NCI-H2029 treated with DMSO at 0.1 percent for 48 hours (cell line): ENCODE measurements around the gene DAD1.
A peak's percentile ranks its signal among the peaks of the same experiment; 100 is the strongest.
"Not testable (repeated sequence)": the region's sequence is repeated elsewhere in the genome, so short reads cannot be mapped to it uniquely, and the experiment has no call there.

Source experiments
- DNase-seq: peaks from one replicate; lab custom pipeline; 2025; lab: John Stamatoyannopoulos, UW

Gene DAD1

DNA sequence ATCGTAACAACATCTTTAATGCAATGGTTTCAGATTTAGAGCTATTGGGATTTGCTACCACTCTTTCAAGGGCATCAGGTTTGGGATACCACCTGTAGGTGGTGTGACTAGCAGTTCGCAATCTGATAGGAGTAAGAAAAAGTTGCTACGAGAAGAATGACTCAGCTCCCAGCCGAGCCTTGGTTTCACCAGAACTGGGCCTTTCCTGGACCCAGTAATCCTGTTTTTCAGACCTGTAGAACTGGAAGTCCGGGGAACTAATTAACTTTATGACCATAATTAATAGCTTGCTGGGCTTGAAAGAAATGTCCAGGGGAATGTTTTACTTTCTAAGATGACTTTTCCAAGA lies 9.8 kb upstream of the DAD1 start:
- no peak for DNase-seq

DNA sequence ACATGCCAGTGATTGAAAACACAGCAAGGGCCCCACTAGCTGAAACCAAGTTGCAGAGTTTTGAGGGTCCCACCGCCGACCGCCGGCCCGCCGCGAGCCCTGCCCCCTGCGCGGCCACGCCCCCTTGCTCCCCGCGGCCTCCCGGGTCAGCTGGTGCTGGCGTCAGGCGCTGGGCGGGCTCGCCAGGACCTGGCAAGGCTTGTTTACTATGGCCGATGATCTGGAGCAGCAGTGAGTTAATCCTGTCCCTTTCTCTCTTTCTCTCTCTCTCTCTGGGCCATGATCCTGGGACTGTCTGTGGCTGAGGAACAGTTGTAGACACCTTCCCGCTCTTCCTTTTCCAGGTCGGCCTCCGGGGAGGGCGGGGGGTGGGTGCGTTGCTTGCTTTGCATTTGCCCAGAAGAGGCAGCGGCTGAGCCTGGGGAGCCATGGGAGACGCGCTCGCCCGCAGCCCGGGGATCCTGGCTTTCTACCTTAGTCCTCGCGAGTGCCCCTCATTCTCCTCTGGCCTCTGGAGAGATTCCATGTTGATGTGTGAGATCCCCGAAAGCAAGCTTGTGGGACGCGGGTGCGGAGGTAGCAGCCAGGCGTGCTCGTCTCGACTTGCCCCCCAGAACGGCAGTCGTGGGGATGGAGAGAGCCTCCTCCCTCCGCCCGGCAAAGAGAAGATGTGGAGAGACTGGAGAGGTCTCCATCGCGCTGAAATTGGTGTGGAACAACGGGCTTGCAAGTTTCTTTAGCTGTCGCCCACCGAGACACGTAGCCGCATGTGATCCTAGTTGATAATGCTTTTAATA lies 9.3 kb upstream of the DAD1 start, which contains the start of gene ABHD4:
ABHD4 (plus strand) TSS at position 202 of the 797 bp plus-strand sequence; CDS start at position 209, 7 bp downstream.
- DNase-seq, result peak; percentile 7

DNA sequence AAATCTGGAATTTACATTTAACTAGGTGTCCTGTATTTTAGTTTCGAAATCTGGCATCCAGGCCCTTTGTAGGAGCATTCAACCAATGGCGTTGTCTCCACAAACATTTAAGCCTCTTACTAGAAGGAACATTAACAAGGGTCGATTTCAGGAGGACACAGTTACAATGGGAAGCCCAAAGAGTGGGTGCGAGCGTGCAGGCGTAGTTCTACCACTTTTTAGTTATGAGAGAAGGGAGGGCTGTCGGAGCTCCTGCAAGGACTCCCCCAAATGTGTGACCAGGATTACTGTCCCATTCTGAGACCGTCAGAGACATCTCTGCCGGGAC lies 8.7 kb upstream of the DAD1 start:
- DNase-seq, result no peak

DNA sequence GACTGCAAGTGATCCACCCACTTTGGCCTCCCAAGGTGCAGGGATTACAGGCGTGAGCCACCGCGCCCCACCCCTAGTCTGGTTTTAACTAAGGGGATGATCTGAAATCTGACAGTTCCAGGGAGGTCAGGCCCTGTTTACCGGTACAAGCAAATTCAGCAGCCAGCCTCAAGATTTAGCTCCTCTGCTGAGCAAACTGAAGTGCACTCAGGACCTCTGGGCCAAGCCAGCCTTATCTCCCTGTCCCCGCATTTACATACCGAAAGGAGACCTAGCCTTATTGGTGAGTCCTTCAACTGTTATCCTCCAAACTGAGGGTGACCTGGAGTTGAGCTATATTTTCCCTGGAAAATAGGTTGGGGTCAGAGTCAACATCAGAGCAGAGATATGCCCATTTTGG lies 8.2 kb upstream of the DAD1 start:
- no peak for DNase-seq

DNA sequence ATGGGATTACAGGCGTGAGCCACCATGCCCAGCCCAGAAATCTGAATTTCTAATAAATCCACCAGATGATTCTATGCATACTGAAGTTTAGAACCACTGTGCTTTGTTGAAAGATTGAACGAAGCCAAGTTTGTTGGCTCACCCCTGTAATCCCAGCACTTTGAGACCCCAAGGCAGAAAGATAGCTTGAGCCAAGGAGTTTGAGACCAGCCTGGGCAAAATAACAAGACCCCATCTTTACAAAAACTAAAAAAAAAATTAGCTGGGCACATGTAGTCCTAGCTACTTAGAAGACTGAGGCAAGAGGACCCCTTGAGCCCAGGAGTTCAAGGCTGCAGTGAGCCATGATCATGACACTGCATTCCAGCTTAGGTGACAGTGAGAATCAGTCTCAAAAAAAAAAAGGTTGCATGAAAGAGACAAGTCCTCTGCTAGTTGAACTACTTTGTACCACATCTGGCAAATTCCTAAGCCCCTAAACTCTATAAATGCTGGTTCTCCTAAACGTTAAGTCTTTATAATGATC lies 7.4 kb upstream of the DAD1 start:
- no peak for DNase-seq

DNA sequence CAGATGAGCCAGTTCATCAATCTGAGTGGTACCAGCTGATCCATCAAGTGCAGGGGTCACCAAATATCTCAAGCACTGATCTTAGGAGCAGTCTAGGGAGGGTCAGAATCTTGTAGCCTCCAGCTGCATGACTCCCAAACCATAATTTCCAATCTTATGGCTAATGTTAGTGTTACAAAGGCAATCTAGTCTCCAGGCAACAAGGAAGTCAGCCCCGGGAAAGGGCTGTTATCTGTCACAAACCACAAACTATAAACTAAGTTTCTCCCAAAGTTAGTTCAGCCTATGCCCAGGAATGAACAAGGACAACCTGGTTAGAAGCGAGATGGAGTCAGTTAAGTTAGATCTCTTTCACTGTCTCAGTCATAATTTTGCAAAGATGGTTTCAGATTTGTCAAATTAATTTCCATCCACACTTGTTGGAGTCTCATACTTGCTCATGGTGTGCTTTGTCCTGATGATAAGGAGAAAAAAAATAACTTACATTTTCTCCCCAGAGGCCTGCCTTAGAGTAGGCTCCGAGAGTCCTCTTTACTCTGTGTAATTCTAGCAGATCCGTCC lies 5.2 kb upstream of the DAD1 start:
- no peak for DNase-seq

DNA sequence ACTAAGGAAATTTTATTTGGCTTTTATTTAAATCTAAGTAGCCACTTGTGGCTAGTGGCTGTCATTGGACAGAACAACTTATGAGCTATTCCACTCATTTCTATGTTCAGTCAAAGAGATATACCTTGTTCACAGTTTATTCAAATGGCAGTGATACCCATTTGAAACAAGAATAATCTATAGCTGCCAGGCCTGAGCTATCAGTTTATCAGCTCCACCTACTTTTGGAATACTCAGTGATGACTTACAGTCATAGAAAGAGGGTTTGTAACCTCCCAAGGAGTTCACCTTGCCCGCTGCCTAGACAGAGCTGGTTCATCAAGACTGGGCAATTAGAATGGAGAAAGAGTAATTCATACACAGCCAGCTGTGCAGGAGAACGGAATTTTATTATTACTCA lies 4.6 kb upstream of the DAD1 start:
- DNase-seq, result no peak

DNA sequence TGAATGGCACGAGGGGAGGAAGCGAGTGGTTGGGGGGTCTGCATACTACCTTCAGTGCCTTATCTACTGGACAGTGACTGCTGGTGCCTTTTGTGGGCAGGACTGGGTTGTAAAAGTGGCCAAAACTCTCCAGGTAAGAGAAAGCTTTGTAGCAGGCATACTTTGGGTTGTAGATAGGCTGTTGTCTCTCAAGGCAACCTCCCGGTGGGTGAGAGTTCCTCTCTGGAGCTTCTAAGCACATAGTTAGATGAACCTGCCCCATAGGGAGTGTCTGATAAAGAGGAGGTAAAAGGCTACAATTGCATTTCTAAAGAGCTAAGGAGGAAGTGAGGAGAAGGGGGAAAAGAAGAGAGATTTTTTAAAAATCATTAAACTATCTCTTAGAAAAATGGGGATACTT lies 4.2 kb upstream of the DAD1 start:
- DNase-seq, result no peak

DNA sequence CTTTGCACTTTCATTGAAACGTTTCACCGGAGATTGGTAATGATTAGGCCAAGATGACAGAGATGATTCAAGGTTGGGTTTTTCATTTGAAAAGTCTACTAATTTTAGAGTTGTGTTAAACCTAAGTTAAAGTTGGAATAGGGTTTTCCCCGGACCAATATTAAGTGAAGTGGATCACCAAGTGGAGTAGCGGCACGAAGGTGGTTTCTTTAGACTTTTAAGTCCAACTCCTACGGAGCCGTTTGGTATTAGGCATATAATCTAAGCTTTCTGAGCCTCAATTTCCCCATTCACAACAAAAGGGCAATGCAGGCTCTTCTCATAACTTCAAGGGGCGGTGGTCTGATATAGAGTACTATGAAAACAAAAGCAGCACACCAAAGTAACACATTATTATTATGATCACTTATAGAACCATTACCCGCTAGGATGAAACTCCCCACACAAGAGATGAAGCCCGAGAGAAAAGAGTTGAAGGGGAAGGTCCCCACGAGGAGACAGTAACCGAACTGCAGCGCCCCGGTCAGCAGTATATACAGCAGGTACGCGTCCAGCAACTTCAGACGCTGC lies 413 bp downstream of the DAD1 start:
- DNase-seq, result no peak

DNA sequence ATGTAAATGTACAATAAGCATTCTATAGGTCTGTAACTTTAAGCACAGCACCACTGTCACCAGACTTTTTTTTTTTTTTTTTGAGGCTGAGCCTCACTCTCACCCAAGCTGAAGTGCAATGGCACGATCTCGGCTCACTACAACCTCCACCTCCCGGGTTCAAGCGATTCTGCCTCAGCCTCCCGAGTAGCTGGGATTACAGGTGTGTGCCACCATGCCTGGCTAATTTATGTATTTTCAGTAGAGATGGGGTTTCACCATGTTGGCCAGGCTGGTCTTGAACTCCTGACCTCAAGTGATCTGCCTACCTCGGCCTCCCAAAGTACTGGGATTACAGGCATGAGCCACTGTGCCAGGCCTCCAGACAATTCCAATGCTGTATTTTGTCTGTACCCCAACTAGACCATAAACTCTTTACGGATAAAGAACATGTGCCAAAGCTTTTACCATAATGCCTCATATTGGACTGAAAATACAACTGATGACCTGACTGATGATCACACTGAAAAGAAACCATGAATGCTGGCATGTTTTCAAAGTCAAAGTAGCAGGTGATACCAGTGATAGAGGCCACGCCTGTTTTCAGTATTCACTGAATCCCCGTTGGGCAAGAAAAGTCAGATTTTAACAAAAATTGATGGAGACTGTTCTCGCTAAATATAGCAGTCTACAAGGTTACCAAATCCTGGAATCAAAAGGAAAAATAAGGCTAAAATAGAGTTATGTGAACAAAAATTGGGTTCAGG lies 1.2 kb downstream of the DAD1 start:
- DNase-seq, result not testable (repeated sequence)

DNA sequence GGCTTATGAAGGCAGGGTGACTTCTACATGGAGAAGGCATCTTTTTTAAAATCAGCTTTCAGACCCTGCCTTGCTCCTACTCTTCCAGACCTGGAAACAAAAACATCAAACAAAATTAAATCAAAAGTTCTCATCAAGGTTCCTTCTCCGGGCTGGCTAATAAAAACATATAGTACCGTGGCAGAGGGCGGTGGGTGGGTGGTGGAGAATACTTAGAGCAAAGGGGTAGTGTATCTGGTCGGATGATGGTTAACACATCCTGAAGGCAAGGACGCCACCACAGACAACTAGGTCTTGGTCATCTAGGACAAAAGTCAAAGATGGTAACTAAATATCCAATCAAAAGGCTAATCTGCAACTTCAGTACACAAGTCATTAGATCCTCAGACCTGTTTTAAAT lies 1.8 kb downstream of the DAD1 start:
- no peak for DNase-seq

DNA sequence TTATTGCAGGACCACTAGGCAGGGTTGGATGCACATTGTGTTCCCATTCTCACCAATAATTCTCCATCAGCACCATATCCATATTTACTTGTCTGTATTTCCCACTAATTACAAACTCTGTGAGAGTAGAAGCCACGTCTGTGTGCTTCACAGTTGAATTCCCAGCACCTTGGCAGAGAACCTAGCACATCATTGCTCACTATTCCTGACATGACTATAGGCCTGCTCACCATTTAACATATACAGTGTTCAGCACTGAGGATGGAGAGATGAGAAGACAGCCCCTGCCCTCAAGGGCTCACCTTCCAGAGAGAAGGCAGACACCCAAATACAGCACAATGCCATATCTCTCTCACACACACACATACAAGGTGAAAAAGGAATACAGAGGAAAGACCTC lies 5.0 kb downstream of the DAD1 start:
- DNase-seq, result no peak

DNA sequence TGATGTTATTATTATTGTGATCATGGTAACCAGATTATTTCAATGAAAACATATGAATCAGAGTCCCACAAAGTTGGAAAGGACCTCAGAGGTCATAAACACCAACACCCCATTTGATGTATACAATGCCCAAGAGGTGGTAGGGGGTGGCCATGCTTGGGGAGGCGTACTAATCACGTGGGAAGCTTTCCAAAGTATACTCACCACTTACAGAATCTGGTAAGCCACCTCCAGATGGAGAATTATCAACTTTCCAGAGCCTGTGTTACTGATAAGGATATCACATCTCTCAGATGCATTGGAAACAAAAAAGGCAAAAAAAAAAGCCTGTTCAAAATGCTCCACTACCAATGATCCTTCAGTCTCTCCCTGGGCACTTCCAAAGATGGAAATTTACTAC lies 8.4 kb downstream of the DAD1 start:
- no peak for DNase-seq

DNA sequence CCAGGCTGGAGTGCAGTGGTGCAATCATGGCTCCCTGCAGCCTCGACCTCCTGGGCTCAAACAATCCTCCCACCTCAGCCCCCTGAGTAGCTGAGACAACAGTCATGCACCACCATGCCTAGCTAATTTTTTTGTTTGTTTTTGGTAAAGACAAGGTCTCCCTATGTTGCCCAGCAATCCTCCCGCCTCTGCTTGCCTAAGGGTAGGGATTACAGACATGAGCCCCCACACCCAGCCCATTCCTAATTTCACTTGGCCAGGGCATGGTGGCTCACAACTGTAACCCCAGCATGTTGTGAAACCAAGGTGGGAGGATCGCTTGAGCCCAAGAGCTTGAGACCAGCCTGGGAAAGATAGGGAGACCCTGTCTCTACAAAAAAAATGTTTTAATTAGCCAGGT lies 9.1 kb downstream of the DAD1 start:
- DNase-seq, result no peak

DNA sequence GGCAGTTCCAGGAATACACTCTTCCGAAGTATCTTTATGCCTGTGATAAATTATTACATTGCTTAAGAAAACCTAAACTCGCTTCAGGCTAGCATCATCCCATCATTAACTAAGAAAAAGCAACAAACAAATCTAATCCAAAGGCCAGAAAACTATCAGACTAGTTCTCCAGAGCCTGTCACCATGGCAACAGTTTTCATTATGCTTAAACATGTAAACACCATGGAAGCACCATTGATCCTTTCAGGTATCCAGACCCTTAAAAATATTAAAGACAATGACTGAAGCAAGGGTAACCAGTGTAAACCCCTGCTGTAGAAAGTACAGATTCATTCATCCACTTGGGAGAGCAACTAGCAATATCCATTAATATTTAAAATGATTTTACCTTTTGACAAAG lies 9.8 kb downstream of the DAD1 start:
- DNase-seq, result no peak

DNA sequence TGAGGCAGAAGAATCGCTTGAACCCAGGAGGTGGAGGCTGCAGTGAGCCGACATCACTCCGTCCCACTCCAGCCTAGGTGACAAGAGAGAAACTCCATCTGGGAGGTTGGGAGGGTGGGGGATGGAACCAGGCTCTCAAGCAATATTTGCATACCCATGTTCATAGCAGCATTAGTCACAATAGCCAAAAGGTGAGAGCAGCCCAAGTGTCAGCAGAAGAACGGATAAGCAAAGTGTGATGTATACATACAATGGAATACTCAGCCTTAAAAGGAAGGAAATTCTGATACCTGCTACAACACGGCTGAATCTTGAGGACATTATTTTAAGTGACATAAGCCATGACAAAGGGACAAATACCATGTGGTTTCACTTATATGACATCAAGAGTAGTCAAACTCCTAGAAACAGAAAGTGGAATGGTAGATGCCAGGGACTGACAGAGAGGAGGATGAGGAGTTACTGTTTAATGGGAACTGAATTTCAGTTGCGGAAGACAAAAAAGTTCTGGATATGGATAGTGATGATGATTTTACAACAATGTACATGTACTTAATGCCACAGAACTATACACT lies 11.6 kb downstream of the DAD1 start:
- DNase-seq, result no peak

DNA sequence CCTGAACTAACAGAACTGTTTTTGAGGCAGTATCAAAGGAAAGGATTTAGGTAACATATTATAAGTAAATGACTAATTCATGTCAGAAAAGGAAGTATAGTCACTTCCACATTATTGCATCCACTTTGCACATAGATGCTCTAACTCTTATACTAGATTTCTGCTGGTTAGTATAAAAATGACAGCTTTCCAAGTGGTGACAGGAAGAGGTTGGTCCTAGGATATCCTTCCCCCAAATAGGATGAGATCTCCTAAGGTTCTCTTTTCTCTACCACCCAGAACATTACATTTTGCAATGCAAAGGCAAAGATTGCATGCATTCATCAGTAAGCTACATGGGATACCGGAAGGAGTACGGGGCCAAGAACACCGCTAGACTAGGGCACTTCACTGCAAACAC lies 15.2 kb downstream of the DAD1 start:
- DNase-seq, result no peak

DNA sequence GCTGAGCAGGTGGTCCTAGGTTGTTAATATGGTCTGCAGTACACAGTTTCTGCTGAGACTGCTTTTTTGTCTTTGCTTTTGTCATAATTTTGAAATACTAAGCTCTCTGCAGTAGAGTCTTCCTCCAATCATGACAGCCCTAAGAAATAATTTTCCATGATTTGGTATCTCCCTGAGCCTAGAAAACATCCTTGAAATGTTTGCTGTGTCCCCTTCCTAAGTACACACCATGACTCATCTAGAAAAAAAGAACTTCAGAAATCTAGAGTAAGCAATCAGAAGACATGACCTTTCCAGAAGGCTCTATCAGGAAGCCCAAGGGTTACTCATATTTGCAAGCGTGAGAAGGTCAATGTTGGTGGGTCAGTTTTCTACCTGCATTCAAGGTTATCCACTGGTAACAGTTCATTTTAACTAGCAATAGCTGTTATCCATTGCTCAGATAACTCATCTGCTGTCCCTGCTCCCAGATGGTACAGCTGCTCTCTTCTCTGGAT lies 16.4 kb downstream of the DAD1 start:
- no peak for DNase-seq

DNA sequence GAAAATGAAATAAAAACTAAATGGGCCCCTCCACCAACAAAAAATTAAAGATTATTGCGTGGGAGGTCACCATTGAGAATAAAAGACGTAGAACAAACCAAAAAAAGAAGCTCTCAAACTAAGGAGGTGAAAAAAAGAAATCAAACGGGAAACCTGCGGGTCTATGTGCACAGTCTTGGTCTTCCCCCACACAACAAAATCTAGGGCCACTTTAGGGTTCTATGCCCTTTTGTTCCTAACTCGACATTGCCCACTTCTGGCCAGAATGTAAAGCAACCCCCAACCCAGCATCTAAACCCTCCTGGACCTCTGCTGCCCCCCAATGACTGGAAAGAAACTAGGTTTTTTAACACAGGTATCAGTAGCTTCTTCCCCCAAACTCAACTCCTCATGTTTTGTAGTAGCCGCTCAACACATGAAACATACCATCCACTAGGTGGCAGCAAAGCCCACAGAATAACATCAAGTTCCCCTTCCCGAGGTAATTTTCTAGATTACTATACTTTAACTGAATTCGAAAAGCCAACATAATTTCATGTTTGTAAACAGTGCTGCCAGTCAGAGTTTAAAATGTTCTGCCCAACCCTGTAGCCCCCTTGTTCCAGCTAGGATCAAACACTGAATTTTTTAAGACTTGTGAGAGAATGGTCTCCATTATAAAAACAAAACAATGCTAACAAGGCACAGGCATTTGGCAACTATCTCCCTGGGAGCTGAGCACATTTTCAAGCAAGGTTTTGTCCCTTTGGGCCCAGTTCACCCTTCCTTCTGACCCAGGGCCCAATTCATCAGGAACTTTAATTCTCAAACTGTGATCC lies 18.7 kb downstream of the DAD1 start:
- peak; percentile 73 for DNase-seq

DNA sequence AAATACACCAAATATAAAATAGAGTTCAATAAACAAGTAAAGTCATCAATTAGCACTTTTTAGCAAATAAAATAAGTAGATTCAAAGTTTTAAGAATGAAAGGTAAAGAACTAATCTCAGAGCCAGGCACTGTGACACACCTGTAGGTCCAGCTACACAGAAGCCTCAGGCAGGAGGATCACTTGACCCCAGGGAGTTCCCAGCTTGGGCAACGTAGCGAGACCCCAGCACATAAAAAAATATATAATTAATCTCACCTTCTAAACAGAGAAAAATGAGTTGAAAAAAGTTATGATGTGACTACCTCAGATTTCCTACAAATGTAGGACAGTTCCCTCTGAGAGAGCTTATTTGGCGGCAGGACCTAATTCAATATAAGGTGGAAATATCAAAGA lies 19.3 kb downstream of the DAD1 start:
- DNase-seq, result no peak

DNA sequence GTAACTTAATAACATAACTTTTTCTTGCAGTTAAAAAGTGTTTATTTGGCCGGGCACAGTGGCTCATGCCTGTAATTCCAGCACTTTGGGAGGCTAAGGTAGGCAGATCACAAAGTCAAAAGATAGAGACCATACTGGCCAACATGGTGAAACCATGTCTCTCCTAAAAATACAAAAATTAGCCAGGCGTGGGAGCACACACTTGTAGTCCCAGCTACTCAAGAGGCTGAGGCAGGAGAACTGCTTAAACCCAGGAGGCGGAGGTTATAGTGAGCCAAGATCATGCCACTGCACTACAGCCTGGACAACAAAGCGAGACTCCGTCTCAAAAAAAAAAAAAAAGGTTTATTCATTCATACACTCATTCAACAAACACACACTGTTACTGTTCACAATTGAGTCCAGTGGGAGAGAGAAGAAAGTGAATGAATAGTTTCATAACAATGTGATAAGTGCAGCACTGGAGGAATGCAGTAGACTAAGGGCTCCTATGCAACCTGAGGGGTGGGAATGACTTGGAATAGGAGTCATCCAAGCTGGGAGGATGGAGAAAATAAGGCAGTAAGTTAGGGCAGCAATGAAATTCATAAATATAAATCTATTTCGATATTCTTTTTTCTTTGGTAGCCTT lies 19.8 kb downstream of the DAD1 start:
- no peak for DNase-seq
